GM18502 (cell line): ENCODE results near the gene CCDC27.
"Not testable (repeated sequence)": the region's sequence is repeated elsewhere in the genome, so short reads cannot be mapped to it uniquely, and the experiment has no call there.

Experiments used
- ATAC-seq: cut with Tn5 transposase; IDR thresholded peaks from one replicate; pipeline ENCODE4 v1.9.1; 2021; ENCODE audit warnings: mild to moderate bottlenecking; ENCODE audit not compliant: unreplicated experiment, poor library complexity

Gene CCDC27

DNA sequence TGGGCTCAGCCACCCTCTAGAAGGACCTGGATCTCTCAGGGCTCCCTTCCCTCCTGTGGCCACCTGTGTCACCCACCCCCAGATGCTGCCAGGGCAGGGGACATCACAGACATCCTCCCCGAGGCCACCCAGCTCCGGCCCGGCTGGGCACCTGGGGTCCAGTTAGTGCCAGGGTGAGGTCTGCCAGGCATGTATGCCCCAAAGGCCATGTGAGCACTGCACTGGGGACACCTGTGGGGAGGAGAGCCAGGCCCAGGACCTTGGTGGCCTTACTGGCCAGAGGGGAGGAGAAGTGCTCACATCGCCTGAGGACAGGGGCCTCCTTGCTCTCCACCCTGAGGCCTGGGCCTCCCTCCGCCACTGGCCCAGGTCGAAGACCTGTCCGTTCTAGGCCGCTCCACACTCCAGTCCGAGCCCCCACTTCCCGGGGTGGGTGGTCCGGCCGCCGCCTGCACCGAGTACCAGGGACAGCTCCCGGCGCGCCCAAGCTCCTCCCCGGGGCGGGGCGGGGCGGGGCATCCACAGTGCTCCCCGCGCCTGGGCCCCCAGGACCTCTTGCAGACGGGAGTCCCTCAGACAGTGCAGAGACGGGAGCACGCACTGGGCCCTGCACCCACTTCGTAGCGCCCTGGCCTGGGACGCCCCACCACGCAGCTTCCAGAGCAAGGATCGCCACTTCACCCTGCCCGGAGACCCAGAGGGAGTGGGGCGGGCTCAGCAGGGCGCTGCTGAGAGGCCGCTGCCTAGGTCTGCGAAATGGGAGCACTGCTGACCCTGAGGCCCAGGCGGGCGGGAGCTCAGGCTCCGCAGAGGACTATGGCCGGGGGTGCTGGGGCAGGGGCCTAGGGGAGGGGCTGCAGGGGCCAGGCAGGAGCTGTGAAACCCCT is 34.3 kb upstream of the CCDC27 start:
- no peak for ATAC-seq

DNA sequence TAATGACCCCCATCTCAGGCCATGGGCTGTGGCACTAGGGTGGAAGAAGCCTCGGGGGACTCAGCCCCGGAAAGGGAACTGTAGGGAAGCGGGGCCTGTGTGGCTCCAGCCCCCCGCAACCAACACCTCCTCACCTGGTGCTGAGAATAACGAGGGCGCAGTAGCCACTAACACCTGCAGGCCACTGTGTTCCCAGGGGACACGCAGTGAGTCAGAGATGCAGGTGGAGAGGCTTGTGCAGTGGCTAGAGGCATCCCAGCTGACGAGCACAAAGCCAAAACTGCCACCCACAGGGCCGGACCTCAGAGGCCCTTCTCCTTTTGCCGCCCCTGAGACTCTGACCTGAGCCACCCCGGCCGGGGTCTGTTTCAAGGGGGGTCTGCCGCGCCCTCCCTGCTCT is 33.5 kb upstream of the CCDC27 start:
- no peak for ATAC-seq

DNA sequence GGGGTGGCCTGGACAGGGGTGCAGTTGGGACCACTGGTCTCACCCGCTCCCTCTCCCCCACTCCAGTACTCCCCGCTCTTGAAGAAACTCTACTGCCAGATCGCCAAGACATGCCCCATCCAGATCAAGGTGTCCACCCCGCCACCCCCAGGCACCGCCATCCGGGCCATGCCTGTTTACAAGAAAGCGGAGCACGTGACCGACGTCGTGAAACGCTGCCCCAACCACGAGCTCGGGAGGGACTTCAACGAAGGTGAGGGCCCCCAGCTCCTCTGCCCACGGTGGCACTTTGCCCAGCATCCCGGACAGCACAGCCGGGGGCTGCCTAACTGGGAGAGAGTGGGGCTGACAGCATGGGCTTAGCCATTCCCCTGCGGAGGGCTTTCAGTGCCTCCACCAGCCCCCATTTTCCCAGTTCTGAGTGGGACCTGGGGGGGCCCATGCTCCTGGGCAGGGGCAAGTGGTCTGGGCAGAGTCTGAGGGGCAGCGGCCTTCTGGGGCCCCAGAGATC is 30.2 kb upstream of the CCDC27 start:
- ATAC-seq, result no peak

DNA sequence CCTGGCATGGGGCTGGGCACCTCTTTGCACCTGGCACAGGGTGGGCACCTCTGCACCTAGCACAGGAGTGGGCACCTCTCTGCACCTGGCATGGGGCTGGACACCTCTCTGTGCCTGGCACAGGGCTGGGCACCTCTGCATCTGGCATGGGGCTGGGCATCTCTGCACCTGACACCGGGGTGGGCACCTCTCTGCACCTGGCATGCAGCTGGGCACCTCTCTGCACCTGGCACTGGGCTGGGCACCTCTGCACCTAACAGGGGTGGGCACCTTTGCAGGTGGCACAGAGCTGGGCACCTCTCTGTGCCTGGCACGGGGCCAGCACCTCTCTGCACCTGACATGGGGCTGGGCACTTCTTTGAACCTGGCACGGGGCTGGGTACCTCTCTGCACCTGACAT is 29.4 kb upstream of the CCDC27 start:
- no peak for ATAC-seq

DNA sequence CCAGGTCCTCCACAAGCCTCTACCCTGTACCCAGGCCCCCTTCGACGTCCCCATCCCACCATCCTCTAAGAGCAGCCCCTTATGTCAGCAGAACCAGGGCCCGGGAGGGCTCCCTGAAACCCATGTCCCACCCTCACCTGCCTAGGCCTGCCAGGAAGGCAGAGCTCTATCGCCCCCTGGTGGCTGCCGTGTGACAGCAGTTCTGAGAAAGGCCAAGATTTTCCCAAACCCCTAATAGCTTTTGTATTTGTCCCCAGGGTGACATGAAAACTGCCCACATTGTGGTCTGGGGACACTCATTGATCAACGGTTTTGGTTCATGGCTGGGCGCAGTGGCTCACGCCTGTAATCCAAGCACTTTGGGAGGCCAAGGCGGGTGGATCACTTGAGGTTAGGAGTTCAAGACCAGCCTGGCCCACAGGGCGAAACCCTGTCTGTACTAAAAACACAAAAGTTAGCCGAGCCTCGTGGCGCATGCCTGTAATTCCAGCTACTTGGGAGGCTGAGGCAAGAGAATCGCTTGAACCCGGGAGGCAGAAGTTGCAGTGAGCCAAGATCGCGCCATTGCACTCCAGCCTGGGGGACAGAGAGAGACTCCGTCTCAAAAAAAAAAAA is 27.7 kb upstream of the CCDC27 start:
- not testable (repeated sequence) for ATAC-seq

DNA sequence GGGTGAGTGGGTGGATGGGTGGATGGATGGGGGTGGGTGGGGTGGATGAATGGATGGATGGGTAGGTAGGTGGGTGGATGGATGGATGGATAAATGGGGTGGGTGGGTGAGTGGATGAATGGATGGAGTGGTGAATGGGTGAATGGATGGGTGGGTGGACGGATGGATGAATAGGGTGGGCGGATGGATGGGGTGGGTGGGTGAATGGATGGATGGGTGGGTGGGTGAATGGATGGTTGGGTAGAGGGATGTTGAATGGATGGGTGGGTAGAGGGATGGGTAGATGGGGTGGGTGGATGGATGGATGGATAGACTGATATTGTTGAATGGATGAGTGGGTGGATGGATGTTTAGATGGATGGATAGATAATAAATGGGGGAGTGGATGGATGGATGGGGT is 26.9 kb upstream of the CCDC27 start:
- no peak for ATAC-seq

DNA sequence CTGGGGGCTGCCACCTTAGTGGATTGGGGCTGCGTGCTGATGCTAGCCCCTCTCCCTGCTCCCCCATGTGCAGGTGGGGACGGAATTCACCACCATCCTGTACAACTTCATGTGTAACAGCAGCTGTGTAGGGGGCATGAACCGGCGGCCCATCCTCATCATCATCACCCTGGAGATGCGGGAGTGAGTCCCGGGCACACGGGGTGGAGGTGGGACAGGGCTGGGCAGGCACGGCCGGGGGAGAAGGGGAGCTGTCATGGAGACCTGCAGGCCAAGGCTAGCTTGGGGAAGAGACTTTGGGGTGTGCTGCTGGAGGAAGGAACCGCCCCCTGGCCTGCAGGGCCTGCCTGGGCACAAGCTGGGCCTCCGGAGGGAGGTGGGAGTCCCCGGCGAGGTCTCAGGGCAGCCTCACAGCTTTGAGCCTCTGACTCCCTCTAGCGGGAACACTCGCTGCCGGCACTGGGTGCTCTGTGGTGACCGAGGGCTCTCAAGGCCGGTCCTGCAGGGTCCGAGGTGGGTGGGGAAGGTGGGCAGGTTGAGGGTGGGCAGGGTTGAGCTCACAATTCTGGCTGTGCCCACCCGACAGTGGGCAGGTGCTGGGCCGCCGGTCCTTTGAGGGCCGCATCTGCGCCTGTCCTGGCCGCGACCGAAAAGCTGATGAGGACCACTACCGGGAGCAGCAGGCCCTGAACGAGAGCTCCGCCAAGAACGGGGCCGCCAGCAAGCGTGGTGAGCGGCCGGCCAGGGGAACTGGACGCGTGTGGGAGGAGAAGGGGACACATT is 25.0 kb upstream of the CCDC27 start:
- no peak for ATAC-seq

DNA sequence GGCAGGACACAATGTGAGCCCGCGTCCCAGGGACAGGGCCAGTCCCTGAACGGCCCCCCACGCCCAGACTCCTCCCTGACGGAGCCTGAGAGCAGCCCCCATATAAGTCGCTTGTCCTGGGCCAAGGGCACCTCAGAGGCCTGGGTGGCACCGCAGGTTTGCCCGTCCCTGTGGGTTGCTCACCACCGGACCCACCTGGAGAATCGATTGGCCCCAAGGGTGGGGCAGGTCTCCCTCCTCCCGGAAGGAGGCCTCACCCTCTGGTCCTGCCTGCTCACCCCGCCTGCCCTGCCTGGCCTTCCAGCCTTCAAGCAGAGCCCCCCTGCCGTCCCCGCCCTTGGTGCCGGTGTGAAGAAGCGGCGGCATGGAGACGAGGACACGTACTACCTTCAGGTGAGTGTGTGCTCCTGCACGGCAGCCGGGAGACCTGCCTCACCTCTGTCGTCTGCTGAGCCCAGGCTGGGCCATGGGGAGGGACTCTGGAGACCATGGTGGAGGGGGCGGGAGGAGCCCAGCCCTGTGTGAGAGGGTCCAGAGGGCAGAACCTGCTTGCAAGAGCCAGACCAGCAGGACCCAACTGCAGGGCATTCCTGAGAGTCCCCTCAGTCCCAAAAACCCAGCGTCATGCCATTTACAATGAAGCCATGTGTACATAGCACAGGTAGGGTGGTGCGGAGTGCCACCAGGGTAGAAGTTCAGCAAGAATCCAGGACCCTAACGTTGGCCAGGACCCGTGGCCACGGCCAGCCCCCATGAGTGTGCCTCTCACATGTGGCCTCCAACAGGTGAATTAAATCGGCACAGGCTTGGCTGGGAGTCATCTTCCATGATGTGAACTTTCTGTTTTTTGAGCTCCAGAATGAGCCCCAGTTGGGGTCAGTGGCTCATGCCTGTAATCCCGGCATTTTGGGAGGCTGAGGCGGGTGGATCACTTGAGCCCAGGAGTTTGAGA is 24.1 kb upstream of the CCDC27 start:
- ATAC-seq, result no peak

DNA sequence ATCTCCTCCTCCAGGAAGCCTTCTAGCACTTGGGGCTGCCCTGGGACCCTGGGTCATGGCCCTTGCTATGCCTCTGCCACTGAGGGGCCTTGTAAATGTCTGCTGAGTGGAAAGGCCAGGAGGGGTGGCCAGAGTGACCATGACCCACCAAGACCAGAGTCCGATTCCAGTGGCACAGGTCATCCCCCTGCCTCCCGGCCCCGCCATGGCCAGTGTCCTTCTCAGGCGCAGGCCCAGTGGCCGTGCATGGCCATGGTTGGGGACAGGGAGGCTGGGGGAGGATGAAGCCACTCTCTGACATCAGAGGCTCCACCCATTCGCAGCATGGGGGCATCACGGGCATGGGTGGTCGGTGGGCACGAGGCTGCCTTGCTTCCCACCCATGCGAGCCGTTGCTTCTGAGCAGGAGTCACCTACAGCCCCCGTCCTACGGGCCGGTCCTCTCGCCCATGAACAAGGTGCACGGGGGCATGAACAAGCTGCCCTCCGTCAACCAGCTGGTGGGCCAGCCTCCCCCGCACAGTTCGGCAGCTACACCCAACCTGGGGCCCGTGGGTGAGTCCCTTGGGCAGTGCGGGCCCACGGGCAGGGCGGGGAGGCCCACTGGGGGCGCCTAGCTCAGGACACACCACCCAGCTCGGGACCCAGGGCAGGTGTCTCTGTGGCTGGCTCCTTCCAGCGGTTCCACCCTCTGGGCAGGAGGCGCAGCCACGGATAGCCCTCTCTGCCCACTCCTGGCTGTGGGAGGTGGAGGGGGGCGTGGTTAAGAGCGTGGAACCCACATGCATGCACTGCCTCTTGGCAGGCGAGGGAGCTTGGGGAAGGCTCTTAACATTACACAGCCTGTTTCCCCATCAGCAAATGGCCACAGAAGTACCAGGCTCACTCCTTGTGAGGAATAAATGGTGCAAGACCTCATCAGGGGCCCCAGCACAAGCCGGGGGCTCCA is 22.4 kb upstream of the CCDC27 start:
- no peak for ATAC-seq

DNA sequence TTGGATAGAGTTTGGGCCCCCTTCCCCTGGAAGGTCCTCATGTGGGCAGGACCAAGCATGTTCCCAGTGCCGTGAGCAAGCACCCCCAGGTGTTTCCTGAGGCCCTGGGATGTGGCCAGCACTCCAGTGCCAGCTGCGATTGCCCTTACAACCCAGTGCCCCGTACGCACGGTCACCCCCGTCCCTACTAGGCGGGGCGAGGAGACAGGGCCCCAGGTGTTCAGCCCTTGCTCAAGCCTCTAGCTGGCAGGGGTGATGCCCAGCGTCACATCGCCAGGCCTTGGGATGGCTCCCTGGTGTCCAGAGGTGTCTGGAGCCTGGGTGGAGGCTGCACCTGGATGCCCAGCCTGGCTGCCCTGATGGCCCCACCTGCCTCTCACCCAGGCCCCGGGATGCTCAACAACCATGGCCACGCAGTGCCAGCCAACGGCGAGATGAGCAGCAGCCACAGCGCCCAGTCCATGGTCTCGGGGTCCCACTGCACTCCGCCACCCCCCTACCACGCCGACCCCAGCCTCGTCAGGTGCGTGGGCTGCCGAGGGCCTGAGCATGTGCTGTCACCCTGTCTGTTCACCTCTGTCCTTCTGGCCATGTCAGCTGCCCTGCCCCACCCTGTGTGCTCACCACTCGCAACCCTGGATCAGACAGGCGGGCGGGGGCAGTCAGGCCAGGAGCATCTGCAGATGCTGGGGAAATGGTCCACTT is 21.6 kb upstream of the CCDC27 start:
- ATAC-seq, result no peak

DNA sequence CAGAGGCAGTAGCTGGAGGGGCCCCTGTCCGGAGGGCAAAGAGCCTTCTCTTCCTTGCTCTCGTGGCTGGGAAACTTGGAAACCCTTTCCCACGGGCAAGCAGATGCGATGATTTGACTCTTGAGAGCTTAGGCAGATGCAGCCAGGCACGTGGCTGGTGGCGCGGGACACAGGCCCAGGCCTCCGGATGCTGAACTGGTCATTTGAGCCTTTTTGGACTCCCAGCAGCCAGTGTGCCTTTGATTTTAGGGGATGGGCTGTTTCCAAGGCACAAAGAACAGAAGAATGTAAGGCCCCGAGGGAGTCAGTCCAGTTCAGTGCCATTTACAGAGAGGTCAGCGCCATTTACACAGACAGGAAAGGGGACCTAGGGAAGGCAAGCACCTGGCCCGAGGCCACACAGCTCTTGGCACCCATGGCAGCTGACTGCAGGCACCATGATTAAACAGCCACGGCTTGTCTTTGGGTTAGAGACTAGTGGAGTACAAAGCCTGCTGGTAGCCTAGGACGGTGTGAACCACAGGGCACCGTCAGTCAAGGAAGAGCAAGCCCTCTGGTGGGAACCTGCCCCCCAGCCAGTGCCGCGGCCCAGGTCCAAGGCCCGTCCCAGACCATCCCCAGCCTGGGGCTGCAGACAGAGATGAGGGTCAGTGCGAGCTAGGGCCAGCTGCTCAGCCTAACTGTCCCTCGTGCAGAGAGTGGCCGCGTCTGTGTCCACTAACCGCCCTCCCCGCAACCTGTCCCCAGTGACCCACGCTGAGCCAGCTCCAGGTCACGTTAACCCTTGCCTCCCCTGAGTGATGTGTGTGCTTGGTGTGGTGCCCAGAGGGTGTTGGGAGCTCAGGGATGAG is 20.4 kb upstream of the CCDC27 start:
- ATAC-seq, result no peak

DNA sequence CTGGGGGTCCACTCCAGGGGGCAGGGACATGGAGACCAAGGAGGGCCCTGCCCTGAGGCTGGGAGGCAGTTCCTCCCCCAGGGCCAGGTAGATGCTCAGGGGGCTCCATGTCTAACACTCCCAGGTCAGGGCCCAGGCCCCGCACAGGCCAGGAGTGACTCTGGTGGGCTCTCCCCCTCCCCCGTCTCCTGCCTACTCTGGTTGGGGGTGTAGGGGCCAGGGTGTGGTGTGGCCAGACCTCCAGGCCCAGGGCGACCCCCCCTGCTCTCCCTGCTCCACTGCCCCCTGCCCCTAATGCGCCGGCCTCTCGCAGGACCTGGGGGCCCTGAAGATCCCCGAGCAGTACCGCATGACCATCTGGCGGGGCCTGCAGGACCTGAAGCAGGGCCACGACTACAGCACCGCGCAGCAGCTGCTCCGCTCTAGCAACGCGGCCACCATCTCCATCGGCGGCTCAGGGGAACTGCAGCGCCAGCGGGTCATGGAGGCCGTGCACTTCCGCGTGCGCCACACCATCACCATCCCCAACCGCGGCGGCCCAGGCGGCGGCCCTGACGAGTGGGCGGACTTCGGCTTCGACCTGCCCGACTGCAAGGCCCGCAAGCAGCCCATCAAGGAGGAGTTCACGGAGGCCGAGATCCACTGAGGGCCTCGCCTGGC is 19.7 kb upstream of the CCDC27 start:
- ATAC-seq, result no peak

DNA sequence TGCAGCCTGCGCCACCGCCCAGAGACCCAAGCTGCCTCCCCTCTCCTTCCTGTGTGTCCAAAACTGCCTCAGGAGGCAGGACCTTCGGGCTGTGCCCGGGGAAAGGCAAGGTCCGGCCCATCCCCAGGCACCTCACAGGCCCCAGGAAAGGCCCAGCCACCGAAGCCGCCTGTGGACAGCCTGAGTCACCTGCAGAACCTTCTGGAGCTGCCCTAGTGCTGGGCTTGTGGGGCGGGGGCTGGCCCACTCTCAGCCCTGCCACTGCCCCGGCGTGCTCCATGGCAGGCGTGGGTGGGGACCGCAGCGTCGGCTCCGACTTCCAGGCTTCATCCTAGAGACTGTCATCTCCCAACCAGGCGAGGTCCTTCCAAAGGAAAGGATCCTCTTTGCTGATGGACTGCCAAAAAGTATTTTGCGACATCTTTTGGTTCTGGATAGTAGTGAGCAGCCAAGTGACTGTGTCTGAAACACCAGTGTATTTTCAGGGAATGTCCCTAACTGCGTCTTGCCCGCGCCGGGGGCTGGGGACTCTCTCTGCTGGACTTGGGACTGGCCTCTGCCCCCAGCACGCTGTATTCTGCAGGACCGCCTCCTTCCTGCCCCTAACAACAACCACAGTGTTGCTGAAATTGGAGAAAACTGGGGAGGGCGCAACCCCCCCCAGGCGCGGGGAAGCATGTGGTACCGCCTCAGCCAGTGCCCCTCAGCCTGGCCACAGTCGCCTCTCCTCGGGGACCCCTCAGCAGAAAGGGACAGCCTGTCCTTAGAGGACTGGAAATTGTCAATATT is 19.0 kb upstream of the CCDC27 start:
- ATAC-seq, result no peak

DNA sequence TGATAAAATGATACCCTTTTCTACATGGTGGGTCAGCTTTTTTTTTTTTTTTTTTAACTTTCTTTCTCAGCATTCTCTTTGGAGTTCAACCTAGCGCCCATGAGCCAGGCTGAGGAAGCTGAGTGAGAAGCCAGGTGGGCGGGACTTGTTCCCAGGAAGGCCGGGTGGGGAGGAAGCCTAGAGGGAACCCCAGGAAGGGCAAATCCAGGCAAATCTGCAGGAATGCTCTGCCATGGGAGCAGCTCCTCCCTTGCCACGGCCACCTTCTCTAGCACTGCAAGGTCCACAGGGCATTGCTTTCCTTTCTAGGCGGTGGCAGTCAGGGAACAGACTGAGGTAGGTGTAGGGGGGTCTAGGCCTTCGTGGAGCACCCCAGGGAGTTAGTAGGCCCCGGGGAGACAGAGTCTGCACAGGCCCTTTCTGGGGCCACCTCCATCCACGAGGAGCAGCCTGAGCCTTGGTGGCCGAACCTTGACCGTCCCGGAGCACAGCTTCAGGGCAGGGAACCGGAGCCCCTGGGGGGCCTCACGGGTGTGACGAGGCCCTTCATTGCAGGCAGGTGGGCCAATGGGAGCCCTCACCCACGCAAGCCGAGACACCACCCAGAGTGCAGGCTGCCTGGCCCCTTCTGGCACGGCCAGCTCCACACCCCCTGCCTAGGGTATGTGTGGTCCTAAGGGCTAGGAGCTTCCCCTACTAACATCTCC is 18.2 kb upstream of the CCDC27 start:
- ATAC-seq, result no peak

DNA sequence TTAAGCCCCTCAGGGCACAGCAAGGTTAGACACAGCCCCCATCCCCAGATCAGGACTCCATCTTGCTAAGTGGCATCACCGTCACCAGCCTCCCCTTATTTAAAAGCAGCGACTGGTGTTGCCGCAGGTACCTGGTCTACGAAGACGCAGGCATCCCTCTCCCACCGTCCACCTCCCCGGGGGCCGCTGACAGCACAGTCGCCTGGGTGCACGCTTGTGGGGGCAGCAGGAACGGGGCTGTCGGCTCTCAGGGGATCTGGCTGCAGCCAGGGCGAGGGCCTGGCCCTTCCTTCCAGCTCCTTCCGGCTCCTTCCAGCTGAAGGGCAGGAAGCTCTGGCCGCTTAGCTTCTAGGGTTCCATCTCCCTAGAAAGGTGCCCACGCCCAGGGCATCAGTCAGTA is 17.6 kb upstream of the CCDC27 start:
- no peak for ATAC-seq
